Renal pelvis (tissue), 4 donors: Measurements from ENCODE around the gene AQP12B. TPM values are rescaled to one million over a fixed set of nuclear protein-coding genes. Genes with fewer than 3 reads are reported as not detected.

ENCODE experiments used
- DNase-seq: peaks from one replicate; pipeline ENCODE4 v3.0.0-alpha.2; 2013
- polyA plus RNA-seq, 3 donors: library from polyadenylated mRNA; unstranded; fragments of 120-200 nt; gene quantifications; one replicate each; pipeline ENCODE4 v1.2.1, GENCODE V29; 2013; ENCODE audit not compliant: insufficient read length in 3 of 3

Gene AQP12B
- polyA plus RNA-seq, 3 donors = 0.57 to 3.4 (median 0.66) TPM

DNA sequence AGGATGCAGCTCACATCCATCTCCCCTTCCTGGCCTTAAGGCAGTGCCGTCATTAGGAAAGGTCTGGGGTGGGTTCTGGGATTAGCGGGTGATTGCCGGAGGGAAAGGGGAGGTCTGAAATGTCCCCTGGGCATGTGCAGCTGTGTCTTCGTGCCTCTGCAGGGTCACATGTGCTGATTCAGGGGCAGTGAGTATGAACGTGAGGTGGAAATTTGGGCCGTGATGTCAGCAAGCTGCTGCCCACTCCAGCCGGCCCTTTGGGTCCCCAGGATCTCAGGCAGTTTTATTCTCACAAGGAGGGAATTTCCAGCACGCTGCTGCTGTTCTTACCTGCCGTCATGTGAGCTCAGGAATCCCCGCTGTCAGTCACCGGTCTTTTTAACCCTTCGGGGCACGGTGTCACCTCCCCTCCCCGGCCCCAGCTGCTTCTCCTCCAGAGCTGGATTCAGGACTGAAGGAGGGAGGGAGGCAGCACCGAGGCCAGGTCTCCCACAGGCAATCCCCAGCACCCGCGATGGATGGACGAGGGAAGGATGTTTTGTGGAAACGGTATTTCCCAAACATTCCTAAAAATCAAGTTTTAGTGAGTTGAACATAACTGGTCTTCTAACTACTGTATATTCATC, 33.9 kb downstream of the AQP12B start:
- no peak for DNase-seq

DNA sequence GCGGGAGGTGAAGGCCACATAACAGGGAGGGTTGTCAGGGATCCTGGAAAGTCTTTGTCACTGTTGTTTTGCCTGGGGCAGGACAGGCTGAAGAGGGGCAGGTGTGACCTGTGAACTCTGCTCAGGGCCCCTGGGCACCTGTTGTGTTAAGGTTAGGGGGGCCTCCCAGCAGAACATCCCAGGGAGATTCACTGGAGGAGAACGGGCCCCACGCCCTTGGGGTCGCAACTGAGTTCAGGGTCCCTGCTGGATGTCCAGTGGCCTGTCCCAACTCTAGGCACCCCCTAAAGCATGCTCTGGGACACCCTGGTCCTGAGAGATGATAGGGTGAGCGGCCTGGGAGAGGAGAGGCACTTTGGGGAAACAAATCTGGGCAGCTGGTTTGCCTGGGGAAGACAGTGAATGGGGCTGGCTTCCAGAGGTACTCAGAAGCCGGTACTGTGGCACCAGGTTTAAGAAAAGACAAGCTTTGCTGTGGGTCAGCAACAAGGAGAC, 34.5 kb downstream of the AQP12B start:
- DNase-seq = no peak

DNA sequence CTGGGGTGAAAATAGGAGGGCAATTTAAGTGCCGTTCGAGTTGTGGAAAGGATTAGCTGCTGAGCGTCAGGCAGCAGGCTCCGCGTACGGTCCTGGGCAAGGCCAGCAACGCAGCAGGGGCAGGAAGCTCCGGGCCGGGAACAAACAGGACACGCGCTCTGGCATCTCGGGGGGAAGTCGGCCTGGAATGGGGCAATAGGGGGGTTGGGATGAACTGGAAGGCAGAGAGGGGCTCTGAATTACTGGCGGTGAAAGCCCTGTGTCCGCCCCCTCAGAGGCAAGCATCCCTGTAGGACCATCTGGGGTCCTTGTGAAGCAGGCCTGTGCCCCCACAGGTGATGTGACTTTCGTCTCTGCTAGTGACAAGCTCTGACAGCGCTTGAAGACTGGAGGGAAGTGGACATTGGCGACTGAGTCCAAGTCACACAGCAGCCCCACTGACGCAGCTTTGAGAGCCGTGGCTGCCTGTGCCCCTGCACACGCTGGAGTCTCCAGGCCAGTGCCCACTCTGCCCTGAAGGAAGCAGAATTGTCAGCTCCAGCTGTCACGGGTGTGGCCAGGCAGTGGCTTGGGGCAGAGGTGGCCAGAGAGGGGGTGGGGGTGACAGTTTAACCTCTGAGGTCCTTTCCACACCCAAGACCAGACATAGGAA, 35.1 kb downstream of the AQP12B start:
- DNase-seq = no peak

DNA sequence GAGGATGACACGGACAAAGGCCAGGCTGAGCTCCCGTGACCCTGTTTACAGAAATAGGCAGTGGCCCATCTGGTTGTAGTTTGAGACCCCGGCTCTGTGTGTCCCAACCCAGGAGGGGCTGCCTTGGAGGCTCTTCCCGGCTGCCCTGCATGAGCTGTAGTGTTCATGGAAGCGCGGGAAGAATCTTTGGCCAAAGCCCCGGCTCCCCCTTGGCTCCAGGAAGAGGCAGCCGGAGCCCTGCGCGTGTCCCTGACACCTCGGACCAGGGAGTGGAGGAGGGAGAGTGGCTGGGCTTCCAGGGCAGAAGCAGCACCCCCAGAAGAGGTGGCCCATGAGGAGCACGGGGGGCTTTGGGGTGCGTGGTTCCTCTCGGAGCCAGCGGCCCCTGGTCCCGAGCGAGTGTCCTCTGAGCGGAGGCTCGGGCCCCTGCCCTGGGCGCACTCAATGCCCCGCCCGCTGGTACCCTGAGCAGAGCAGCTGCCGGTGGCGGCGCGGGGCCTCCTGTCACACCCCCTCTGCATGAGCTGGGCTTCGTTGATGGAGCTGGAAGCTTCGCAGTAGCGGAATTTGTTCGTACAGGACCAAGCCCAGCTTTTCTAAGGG, 35.7 kb downstream of the AQP12B start:
- DNase-seq = no peak

DNA sequence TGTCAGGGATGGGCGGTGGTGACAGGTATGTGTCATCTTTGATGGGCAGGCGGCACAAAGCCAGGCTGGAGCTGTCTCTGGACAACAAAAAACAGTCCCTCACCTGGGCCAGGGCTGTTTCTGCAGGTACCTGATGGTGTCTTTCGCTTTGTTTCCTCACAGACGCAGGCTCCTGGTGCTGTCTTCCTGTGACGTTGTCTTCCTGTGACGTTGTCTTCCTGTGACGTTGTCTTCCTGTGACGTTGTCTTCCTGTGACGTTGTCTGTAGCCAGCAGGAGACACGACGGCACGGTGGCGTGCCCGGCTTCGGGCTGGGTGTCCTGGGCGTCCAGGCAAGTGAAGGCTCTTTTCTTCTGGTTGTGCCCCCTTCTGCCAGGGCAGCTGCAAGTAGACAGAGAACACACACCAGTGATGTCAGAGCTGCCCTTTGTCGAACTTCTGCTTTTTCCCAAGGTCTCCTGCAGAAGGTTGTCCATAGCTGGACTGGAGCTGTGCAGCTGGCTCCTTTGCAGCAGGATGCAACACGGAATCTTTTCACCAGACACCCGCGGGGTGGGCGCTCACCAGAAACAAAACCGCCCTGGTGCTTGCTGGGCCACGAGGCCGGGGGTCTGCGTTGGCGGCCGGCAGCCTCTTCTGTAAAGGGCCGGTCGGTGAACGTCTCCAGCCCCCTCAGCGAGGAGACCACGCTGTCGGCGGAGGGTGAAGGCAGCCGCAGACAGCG, 36.3 kb downstream of the AQP12B start:
- no peak for DNase-seq

DNA sequence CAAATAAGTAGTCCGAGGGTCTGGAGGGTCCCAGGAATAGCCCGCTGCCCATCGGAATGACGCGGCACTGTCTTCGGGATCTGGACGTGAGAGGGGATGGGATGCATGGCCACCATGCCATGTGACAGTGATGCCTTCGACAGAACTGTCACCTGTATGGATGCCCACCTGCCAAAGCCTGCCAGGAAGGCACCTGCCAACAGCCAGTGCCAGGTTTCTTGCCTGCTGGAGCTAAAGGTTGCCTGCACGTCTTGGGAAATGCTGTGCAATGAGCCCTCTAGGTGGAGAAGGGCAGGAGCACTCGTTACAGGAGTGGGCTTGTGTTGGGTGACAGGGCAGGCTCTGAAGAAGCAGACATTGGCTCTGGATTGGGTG, 36.9 kb downstream of the AQP12B start:
- no peak for DNase-seq

DNA sequence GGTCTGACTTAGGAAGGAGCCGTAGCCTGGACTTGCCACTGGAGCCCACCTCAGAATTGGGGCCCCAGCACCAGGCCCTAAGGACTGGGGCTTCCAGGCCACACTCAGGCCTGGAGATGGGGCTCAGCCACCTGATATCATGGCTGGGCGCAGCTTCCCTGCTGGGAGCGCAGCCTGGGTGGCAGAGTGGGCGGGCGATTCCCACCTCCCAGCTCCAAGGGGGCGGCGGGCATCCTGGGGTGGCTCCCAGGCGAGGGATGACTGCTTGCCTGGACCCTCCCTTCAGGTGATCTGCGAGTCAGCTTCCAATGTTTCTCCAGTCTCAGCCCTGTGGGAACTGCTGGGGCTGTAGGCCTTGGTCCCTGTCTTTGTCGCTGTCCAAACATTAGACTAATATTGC, 37.3 kb downstream of the AQP12B start:
- DNase-seq = no peak

DNA sequence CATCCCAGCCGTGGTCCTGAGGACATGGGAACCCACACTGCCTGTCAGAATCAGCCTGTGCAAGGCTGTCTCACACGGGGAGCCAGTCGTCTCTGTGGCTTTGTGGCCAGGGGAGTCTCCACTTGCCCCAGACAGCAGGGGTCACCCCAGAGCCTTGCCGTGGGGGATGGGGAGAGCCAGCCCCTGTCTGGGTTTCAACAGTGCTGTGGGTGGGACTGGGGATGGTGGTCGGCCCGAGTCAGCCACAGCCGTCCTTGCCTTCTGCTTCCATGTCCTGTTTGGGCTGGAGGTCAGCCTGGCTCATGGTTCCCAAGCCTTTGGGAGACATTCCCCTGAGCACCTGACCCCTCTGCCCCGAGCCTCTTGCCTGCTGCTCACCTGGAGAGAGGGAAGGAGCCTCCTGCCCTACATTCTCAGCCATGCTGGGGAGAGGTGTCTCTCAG, 37.8 kb downstream of the AQP12B start:
- no peak for DNase-seq

DNA sequence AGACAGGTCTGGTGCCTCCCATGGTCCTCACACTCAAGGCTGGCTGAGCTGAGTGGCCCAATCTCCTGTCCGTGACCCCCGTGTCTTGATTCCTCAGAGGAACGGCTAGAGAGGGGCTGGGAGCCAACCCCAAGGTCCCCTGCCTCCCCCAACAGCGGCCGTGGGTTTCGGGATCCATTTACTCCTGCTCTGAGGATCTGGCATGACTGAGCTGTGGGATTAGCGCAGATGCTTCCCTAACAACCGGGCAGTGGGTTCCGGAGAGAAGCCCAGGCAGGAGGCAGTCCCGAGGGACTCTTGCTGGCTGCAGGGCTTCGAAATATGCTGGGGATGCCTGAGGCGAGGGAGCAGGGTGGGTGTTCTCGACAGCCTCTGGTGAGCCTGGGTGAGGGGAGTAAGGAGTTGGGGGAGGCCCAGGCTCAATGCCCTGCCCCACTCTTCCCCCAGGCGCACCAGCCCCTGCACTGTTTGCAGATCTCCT, 38.5 kb downstream of the AQP12B start:
- no peak for DNase-seq

DNA sequence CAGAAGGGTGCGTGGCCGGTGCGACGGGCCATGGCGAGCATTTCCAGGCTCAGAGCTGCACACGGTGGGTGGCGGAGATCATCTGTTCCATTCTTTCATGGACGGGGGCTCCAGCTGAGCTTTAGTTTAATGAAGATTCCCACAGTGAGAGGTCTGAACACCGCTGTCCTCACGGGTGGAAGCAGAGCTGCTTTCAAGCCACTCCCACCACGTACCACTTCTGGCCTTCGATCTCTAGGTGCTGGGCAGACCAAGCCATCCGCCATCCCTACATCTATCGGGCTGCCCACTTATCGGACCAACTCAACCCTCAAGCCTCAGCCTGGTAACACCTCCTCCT, 38.9 kb downstream of the AQP12B start:
- no peak for DNase-seq

DNA sequence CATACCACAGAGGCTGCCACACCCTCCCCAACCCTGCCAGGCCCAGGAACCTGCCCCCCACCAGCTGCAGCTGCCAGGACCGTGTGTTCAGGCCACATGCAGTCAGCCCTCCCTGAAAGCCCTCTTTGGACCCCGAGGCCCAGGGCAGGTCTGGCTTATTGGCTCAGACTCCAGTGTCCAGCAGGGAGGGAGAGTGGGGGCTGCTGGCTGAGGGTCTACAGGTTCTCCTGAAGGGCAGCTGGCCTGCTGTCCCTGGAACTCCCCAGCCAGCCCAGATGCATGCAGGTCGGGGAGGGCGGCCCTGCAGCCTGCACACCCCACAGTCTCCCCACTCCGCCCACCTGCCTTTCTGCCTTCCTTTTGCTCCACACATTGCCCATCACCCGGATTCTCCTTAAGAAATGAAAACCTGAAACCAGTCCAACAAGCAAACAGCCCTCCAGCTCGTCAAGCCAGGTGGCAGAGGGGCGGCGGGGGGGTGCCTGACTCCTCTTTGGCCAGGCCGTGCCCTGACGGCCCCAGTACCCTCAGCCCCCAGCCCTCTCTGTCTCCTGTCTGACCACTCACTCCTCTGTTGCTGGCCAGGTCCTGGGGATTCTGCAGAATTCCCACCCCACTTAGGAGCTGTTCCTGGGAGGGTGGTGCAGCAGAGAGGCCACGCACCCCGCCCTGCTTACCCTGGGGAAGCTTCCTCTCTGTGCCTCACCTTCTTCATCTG, 39.4 kb downstream of the AQP12B start:
- no peak for DNase-seq

DNA sequence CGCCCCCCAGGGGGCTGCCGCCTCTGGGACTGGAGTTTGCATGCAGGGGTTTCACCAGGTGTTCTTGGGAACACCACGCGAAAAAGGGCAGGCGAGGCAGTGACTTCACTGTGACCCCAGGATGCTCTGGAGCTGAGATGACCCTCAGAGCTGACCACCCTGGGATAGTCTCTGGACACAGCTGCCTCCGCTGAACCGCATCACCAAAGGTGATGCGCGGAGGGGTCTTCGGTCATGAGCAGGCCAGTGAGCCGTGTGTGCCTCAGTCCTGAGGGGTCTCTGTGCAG, 39.9 kb downstream of the AQP12B start:
- no peak for DNase-seq

DNA sequence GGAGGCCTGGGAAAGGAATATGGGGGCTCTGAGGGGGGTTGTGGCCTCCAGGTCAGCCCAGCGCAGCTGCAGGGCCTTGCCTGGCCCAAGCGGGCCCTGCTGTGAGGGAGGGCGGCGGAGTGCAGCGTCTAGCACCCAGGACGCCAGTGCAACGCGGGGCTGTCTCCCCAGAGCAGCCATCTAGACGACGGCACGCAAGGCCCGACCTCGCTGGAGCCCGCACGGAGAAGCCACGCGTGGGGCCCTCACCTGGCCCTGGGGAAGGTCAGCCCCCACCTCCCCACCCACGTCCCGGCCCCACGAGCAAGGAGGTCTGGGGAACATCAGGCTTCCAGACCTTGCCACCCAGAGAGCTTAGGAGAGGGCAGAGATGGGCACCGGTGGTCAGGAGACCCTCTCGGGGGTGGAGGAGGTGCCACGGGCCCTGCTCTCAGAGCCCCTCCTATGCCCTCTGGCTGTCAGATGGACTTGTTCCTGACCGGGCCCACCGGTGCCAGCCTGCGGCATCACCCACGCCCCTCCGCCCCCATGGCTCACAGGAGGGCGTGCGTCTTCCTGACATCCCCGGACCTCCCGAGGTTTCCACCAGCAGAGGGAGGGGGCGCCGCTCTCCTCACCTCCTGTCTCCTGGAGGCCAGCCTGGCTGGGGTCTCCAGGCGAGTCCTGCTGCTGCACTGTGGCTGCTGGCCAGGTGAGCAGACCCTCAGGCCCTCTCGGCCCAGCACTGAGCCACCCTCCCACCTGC, 40.5 kb downstream of the AQP12B start:
- DNase-seq = no peak

DNA sequence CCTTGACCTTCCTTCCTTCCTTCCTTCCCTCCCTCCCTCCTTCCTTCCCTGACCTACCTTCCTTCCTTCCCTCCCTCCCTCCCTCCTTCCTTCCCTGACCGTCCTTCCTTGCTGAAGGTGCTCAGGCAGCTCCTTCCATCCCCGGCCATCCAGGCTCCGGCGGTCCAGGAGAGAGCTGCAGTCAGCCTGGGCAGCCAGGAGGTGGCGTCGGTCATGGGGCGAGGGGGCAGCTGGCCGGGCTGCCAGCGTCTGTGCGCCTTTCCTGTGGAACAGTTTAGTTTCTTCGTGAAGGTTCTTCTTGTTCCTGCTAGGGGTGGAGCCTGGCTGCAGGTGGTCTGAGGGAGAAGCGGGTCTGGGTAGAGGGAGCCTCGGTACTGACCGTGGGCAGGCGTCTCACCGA, 41.7 kb downstream of the AQP12B start:
- DNase-seq = no peak

DNA sequence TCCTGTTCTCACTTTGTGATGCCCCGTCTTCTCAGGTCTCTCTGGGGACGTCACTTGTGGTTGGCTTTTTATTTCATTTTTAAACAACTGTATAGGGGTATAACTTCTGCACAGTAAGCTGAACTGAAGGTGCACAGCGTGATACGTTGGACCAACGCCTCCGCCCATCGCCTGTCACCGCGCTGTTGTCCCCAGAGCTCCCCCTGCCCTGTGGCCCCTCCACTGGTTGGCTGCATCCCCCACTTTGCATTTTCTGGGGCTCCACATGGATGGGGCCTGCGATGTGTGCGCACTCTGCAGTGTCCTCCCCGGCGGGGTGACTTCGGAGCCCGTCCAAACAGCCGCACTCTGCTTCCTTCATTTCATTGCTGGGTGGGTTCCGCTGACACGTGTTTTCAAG, 43.1 kb downstream of the AQP12B start:
- DNase-seq = no peak

DNA sequence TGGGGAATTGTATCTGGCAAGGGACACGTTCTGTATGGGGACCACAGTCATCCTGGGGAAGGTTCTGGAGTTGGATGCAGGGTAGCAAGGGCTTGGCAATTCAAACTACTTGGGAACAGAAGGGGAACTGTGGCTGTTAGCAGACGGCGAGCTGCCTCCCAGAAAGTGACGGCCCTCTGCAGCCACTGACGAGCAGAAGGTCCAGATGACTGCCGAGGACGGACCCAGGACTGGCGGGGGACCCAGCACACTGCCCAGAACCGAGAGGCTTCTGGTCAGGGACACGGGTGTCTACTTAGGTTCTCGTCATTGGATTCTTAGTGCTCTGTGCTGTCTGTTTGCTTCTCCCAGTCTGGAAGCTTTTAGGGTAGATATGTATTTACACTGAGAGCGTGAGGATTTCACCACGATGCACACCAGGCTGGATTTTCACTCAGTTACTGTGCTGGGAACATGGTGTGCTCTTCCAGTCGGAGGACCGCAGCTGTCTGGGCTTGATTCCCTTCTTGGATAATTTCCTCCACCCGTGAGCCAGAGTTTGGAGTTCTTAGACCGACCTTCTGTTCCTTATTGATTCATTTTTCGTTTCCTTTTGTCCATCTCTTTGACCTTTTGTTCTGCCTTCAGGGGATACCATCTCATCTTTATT, 44.0 kb downstream of the AQP12B start:
- DNase-seq = no peak

DNA sequence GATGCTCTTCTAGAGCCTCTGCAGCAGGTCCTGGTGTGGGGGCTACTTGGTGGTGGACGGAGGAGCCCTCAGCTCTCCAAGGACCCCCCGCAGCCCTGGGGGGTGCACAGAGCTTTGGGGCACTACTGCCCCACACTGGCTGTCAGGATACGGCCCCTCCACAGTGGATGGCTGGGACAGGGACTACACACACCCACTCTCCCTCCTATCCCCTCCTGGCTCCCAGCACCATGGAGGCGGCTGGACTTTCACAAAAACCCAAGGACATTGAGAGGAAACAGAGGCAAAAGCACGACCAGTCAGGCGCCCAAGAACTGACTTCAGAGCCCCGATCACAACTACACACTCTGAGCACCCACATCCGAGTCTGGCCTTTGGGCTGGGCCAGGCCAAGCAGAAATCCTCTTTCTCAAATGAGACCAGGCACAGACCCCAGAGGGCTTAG, 44.8 kb downstream of the AQP12B start:
- no peak for DNase-seq

DNA sequence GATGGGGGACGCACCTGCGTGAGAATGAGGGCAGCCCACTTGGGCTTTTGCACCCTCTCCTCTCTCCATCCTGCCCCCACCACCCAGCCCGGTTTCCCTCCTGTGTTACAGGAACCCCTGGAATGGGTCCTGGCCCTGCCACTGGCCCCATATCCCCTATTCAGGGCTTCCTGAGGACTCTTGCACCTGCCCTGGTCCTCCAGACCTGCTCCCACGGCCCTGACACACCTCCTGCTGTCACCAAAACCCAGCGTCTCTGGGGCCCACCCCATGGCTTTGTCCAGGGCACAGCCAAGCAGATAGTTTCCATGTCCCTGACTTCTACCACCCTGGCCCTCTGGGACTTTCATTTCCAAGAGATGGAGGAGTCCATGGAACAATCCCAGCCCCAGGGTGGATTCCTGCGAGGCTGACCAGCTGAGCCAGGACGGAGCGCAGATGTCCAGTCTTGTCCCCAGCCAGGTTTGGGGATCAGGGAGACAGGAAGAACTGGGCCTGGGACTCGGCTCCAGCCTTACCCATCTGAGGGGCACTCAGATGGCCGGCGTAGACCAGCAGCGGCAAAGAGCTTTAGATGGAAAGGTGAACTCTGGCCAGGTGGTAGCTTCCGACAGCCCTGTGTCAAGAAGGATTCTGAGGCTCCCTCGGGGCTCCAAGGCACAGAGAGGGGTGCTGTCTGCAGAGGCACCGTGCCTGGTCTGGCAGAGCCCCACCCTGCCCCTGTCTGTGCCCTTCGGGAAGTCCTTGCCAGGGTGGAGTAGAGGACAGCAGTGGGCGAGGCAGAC, 45.4 kb downstream of the AQP12B start:
- DNase-seq = no peak

DNA sequence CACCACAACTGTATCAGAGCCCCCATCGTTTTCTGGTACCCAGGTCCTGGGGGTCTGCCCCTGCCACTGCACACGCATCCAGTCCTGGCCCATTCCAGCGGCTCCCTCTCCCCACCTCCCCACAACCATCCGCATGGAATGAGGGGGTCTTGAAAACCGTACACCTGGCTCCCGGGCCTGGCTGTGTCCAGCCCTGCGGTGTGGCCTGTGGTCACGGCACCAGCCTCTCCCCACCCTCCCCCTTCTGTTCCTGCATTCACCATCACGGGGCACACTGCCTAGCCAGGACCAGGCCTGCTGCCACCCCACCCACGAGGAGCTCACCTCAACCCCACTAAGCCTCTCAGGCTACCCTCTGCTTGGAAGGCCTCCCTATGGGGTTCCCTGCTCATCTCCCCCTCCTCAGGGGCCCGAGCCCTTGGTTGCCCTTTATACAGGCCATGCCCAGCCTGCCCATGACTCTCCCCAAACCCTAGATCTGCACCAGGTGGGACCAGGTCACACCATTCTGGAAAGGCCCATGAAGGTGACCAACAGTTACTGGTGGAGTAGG, 46.0 kb downstream of the AQP12B start:
- no peak for DNase-seq
